NCI-H345 treated with DMSO at 0.1 percent for 48 hours (cell line): ENCODE results near the gene KLHL8.
"Not testable (repeated sequence)": the region's sequence is repeated elsewhere in the genome, so short reads cannot be mapped to it uniquely, and the experiment has no call there.

Experiments
- DNase-seq: peaks from one replicate; lab custom pipeline; 2025; ENCODE audit not compliant: unreplicated experiment; lab: John Stamatoyannopoulos, UW

KLHL8 gene

DNA sequence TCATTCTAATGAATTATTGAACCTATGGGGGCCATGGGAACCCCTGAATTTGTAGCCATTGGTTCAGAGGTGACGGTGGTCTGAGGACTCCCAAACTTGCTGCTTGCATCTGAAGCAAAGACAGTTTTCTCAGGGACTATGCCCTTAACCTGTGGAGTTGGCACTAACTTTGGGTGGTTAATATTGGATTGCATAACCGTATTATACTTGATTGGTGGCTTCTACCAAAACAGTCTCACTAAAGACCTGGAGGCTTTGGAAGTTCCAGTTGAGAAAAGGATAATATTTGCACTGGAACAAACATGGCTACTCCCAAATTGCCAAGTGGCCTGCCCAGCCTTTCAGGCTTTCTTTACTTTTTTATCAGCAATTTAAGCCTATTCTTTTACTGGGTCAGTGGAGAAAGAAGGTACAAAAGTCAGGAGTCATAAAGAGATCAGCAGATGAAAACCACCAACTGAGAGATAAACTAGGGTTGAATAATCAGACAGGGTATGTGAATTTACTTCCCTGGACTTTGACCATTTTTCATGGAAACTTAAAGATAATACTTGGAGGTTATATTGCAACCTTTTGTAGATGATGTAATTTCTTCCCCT is 7.9 kb upstream of the KLHL8 start:
- DNase-seq = no peak

- no peak for DNase-seq
Observed at GRCh38 chr4:87227751-87228151, 7.3 kb upstream of the KLHL8 start.

- DNase-seq = no peak
Observed at GRCh38 chr4:87225936-87226335, 5.5 kb upstream of the KLHL8 start.

DNA sequence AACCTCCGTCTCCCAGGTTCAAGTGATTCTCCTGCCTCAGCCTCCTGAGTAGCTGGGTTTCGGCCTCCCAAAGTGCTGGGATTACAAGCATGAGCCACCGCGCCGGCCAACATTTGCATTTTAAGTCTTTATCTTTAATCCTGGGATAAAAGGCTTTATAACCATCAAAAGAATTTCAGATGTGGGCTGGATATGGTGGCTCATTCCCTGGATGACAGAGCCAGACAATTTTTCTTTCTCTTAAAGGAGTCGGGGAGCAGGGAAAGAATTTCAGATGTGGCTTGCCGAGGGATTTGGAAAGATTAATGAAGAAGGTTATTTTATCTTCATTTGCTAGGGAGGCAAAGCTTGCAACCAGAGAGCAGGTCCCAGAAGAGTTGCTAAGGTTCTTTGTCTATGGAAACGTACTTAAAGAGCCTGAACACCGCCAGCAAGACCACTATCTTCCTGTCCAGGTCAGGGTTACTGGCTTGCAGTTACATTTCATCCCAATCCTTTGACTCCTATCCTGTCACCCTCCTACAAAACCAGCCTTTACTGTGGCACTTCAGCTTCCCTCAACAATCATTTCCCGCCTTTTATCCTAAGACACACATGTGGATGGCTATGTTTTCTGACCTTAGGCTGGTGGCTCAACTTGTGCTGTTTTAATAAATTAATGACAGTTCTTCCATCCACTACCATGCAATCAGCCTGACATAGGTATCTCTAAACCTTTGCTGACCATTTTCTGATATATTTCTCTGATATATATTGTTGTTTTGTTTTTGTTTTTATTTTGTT is 3.9 kb upstream of the KLHL8 start:
- no peak for DNase-seq

GRCh38 chr4:87219632-87220093 is 755 bp downstream of the KLHL8 start:
- no peak for DNase-seq

DNA sequence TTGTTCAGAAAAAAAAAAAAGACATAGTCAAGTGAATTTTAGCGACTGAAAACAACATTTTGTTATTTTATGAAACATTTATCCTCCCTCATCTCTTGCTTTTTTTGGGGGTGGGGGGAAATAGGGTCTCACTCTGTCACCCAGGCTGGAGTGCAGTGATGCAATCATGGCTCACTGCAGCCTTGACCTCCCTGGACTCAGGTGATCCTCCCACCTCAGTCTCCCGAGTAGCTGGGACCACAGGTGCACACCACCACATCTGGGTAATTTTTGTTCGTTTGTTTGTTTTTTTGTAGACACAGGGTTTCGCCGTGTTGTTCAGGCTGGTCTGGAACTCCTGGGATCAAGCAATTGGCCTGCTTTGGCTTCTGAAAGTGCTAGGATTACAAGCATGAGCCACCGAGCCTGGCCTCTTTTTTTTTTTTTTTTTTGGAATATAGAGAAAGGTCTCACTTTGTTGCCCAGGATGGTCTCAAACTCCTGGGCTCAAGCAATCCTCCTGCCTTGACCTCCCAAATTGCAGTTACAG is 3.1 kb downstream of the KLHL8 start:
- DNase-seq = not testable (repeated sequence)

- DNase-seq = no peak
Observed at GRCh38 chr4:87216469-87216868, 3.9 kb downstream of the KLHL8 start.

GRCh38 chr4:87213421-87214075 is 6.9 kb downstream of the KLHL8 start:
- DNase-seq = no peak

- no peak for DNase-seq
Observed at GRCh38 chr4:87211249-87211952, 9.0 kb downstream of the KLHL8 start.

- DNase-seq = no peak
Observed at GRCh38 chr4:87209696-87210095, 10.7 kb downstream of the KLHL8 start.

- no peak for DNase-seq
Observed at GRCh38 chr4:87209182-87209581, 11.2 kb downstream of the KLHL8 start.

DNA sequence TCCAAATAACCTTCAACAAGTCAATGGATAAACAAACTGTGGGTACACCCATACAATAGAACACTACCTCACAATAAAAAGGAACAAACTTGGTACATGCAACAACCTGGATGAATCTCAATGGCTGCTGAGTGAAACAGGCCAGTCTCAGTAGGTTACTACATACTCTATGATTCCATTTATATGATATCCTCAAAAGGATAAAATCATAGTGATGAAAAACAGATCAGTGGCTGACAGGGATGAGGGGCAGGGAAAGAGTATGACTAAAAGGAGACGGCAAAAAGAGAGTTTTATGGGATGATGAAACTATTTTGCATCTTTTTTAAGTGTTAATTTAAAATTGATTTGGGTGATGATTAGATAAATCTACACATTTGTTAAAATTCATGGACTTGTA is 15.9 kb downstream of the KLHL8 start:
- no peak for DNase-seq

GRCh38 chr4:87196927-87197326 is 23.5 kb downstream of the KLHL8 start:
- DNase-seq = no peak

GRCh38 chr4:87196146-87196545 is 24.3 kb downstream of the KLHL8 start:
- no peak for DNase-seq

- no peak for DNase-seq
Observed at GRCh38 chr4:87193958-87194675, 26.3 kb downstream of the KLHL8 start.

DNA sequence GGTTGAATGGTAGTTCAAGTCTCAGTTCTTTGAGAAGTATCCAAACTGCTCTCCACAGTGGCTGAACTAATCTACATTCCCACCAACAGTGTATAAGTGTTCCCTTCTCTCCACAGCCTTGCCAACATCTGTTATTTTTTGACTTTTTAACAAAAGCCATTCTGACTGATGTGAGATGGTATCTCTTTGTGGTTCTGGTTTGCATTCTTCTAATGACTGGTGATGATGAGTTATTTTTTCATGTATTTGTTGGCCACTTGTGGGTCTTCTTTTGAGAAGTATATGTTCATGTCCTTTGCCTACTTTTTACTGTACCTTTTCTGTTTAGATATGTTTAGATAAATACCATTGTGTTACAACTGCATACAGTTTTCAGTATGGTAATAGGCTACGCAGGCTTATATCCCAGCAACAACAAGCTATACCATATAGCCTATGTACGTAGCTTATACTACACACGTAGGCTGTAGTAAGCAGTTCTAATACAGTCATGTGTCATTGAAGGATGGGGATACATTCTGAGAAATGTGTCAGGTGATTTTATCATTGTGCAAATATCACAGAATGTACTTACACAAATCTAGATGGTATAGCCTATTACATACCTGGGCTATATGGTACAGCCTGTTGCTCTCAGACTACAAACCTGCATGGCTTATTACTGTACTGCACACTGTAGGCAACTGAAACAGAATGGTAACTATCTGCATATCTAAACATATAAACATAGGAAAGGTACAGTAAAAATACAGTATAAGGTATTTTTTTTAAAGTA is 28.1 kb downstream of the KLHL8 start:
- DNase-seq = no peak

GRCh38 chr4:87188932-87189331 is 31.5 kb downstream of the KLHL8 start:
- no peak for DNase-seq

- no peak for DNase-seq
Observed at GRCh38 chr4:87188048-87188447, 32.4 kb downstream of the KLHL8 start.

DNA sequence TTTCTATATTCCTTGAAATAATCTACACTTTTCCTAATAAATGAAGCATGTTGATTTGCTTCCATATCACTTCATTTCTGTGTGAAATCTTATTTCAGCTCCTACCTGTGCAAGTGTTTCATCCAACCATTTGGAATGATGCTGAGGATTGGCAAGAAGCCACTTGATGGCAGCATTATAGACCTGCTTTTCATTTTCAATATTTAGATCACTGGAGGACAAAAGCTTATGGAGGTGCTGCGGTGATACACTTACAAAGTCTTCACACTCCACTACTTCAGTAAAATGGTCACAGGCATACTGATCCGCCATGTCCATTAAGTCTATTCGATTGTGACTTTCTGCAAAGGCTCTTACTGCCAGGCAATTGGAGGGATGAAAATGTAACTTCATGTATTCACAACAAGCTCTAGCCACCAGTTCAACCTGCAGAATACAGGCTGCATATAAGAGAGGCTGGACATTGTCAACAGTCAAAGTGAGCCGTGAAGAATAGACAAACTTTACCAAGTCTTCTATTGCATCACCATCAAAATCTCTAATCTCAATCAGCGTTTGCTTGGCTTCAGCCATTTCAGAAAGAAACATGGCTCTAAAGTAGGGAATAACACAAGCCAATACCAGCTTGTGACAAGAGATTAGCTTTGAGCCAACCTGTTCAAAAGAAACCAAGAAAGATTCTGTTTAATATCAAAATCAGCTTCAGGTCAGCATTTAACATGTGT is 35.1 kb downstream of the KLHL8 start:
- no peak for DNase-seq
